GM19324 (cell line): ENCODE measurements around the gene ADORA2A.

Source experiments
- ATAC-seq: cut with Tn5 transposase; IDR thresholded peaks from one replicate; pipeline ENCODE4 v1.9.1; 2021; ENCODE audit warnings: mild to moderate bottlenecking, moderate library complexity; ENCODE audit not compliant: unreplicated experiment, low FRiP score

Gene ADORA2A

GRCh38 chr22:24416611-24417010, 10.8 kb upstream of the ADORA2A start:
- ATAC-seq: no peak

- ATAC-seq: no peak
Measured at GRCh38 chr22:24417200-24417599, 10.2 kb upstream of the ADORA2A start.

GRCh38 chr22:24417901-24418641, 9.3 kb upstream of the ADORA2A start:
- ATAC-seq: no peak

DNA sequence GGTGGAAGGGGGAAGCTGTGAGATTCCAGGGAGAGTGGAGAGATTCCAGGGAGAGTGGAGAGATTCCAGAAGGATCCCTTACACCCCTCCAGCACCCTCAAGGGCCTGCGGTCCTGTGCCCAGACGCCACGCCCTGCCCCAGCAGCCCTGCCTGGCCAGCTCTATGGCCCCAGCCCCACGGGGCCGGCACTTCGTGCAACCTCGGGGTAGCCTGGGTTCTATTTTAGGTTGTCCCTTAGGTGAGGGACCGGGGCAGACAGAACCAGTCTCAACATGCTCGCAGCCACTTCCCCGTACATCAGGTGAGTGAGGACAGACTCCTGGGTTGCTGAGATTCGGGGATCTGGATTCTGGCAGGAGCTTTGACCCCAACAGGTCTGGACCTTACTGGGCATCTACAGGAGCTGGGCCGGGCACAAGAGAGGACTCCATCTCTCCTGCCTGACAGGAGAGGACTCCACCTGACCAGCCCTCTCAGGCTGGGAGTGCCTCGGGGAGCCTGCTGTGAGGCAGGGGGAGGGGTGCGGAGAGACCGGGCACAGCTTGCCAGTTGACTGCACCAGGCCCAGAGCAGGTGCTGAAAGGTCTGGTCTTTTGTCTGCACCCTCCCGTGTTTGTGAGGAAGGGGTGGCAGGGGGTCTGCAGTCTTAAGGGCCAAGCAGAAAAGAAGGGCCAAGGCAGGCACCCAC, 8.5 kb upstream of the ADORA2A start:
- ATAC-seq: no peak

- ATAC-seq: no peak
Measured at GRCh38 chr22:24419475-24419850, 7.9 kb upstream of the ADORA2A start.

- ATAC-seq: no peak
Measured at GRCh38 chr22:24420072-24420976, 7.1 kb upstream of the ADORA2A start.

- no peak for ATAC-seq
Measured at GRCh38 chr22:24420977-24421343, 6.4 kb upstream of the ADORA2A start.

- ATAC-seq: no peak
Measured at GRCh38 chr22:24421428-24421931, 5.9 kb upstream of the ADORA2A start.

GRCh38 chr22:24422102-24422665, 5.2 kb upstream of the ADORA2A start:
- no peak for ATAC-seq

- no peak for ATAC-seq
Measured at GRCh38 chr22:24423519-24424000, 3.8 kb upstream of the ADORA2A start.

- no peak for ATAC-seq
Measured at GRCh38 chr22:24424001-24424900, 3.1 kb upstream of the ADORA2A start.

DNA sequence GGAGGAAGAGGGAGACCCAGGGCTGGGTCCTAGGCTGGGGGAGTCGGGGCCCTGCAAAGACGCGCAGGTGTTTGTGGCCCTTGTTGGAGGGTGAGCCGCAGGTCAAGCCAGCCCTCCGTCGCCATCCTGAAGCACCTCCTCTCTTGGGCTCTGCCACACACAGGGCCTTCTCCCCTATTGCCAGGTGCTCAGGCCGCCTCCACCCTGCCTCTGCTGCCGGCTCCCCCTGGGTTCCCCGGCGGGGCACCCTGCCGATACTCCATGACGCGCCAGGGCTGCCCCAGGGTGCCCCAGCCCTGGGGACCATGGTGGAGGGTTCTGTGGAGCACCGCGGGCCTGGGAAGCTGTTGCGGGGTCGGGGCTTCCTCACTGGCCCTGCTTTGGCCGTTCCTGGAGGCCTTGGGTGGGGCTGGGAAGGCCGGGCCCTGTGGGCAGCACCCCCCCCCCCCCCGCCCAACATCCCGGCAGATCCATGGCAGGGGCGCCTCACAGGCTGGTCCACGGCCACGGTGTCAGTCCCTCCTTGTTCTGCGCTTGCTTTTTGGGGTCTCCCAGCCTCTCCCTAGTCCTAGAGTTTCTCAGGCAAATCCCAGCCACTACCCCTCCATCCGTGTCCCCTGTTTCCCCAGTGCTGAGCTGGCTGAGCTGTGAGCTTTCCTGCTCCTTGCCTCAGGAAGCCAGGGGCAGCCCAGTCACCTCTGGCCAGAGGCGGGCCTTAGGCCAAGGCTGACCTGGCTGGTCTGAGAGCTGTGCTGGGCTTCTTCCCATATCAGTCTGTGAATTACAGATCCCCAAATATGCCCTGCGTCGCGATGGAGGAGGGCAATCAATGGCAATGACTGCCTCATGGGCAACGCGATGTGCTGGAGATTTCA, 2.3 kb upstream of the ADORA2A start:
- ATAC-seq: no peak

DNA sequence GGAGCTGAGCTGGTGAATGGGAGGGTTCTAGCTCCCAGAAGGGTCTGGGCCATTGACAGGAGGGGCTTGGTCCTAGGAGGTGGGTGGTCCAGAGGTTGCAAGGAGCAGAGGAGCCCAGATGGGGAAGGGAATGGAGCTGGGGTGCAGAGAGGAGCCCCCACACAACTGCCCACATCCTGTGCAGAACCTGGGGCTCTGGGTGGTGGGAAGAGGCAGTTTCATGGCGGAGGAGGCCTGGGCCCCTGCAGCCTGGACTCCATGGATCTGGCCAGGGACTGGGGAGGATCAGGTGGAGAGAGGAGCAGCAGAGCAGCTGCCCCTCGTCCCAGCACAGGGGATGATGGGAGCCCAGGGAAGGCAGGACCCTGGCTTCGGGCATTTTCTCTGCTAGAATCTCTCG, 963 bp upstream of the ADORA2A start:
- ATAC-seq: no peak

- ATAC-seq: peak; percentile 1
Measured at GRCh38 chr22:24426851-24427499, 424 bp upstream of the ADORA2A start.

DNA sequence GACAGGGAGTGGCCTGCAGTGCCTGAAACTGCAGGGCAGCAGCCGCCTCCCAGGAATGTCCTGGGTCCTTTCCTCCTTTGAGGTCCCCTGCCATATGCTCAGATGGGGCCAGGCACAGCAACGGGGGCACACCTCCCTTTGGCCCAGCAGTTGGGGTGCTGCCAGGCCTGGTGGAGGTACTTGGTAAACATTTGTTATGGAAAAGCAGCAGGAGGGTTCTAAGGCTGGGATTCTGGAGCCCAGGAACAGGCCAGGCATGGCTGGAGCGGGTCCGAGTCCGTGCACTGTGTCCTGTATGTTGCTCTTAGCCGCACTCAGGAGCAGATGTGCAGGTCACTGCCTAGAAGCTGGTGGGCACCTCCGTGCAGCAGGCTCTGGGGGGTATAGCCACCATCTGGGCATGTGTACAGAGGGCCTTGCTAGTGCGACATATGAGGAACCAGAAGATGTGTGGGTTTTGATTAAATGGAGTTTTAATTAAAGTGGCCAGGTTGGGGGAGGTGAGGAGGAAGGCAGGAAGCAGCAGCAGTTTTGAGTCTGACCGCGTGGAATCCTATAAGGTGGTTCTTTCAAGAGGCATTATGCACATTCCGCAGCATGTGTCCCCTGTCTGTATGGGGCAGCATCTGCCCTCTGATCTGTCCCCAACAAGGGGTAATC, 1.5 kb downstream of the ADORA2A start:
- ATAC-seq: no peak

- no peak for ATAC-seq
Measured at GRCh38 chr22:24429411-24430365, 2.3 kb downstream of the ADORA2A start.
